HCT116 (cell line): ENCODE data around the gene RUNX2.

Experiments
- CEBPB ChIP-seq: IDR thresholded peaks from 2 replicates; pipeline ENCODE4 v1.6.1; 2012; ENCODE audit warnings: low read depth
- CTCF ChIP-seq, 3 experiments: fragments of 200-600 bp in 1 of 3; sonication (generic) in 1 of 3; IDR thresholded peaks in 2 of 3; conservative IDR thresholded peaks in 1 of 3; 2 replicates each; pipeline ENCODE4 v1.5.1; 2012 to 2017; ENCODE audit warnings: low read depth in 2 of 3, low read length in 2 of 3, antibody characterized with exemption in 1 of 3, borderline replicate concordance in 1 of 3, control low read depth in 1 of 3, mild to moderate bottlenecking in 1 of 3, mixed read lengths in 1 of 3, mixed run types in 1 of 3, moderate library complexity in 1 of 3; ENCODE audit not compliant: insufficient read depth in 1 of 3
- EGR1 ChIP-seq: IDR thresholded peaks from 2 replicates; pipeline ENCODE4 v1.6.1; 2012; ENCODE audit warnings: low read depth
- EZH2phosphoT487 ChIP-seq: fragments of 200-600 bp; IDR thresholded peaks from 2 replicates; pipeline ENCODE4 v1.6.1; 2018; ENCODE audit warnings: antibody characterized with exemption, borderline replicate concordance
- FOSL1 ChIP-seq: IDR thresholded peaks from 2 replicates; pipeline ENCODE4 v1.6.1; 2012; ENCODE audit warnings: low read depth
- MAX ChIP-seq: IDR thresholded peaks from 2 replicates; pipeline ENCODE4 v1.6.1; 2012
- POLR2A ChIP-seq: IDR thresholded peaks from 2 replicates; pipeline ENCODE4 v1.7.0; 2011; ENCODE audit warnings: borderline replicate concordance; ENCODE audit not compliant: insufficient read depth, insufficient read length; ENCODE audit errors: extremely low read depth
- POLR2AphosphoS5 ChIP-seq: IDR thresholded peaks from 2 replicates; pipeline ENCODE4 v1.6.1; 2011; ENCODE audit warnings: mild to moderate bottlenecking, low read depth, low read length, moderate library complexity
- REST ChIP-seq: IDR thresholded peaks from 2 replicates; pipeline ENCODE4 v1.6.1; 2012; ENCODE audit warnings: low read depth
- YY1 ChIP-seq: IDR thresholded peaks from 2 replicates; pipeline ENCODE4 v1.6.1; 2011; ENCODE audit warnings: low read length, low read depth, moderate library complexity, mild to moderate bottlenecking; ENCODE audit not compliant: insufficient replicate concordance; ENCODE audit errors: extremely low read depth
- ZNF274 ChIP-seq: fragments of 200-500 bp; sonication (Bioruptor generic); IDR thresholded peaks from 2 replicates; pipeline ENCODE4 v1.6.1; 2014; ENCODE audit warnings: mild to moderate bottlenecking, low read depth, low read length, inconsistent platforms

- TF ChIP-seq REST, result no peak
- no peak for TF ChIP-seq CTCF (IDR thresholded peaks at IDR 0.05 in 2 of 3, conservative IDR thresholded peaks at IDR 0.05 in 1 of 3; ENCODE audit: borderline replicate concordance in 1 of 3, insufficient read depth in 1 of 3, low read depth in 2 of 3, low read length in 2 of 3)
- TF ChIP-seq FOSL1, result no peak
- no peak for TF ChIP-seq CEBPB
- TF ChIP-seq MAX, result no peak
- TF ChIP-seq ZNF274, result no peak
- TF ChIP-seq POLR2A, result no peak
- no peak for TF ChIP-seq YY1
- no peak for TF ChIP-seq EGR1
- no peak for TF ChIP-seq POLR2AphosphoS5
- TF ChIP-seq EZH2phosphoT487, result no peak
These were observed 229.3 kb downstream of the RUNX2 start for GRCh38 chr6:45557454-45557853.
